ENCODE measurements around the gene MSANTD2.

MSANTD2 gene

DNA sequence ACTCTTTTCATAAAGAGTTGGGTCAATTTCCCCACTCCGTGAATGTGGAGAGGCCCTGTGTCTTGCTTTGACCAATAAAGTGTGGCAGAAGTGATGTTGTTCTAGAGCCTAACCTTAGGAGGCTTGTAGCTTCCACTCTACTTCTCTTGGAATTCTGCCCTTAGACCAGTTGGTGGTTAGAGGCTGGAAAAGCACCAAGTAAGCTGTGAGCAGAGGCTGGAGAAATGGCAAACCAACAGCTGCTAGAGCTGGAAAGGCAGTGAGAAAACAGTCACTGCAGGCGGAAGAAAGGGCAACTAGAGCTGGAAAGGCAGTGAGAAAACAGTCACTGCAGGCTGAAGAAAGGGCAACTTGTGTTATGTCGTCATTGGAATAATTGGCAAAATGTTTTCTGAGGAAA, 29.8 kb upstream of the MSANTD2 start:
- no peak overlapping the region for H3K4me3 ChIP-seq (ENCODE audit: low read depth, low read length)
- ChIA-PET CTCF (interaction anchor here (1.5 kb wide), 1 partner anchor 161 kb away, joined by 4 read pairs; no protein-coding TSS in a partner anchor), POLR2A (no interaction called here)
- DNase-seq (ENCODE audit: low read depth, low spot score): no peak
- TF ChIP-seq, protein P1, sequence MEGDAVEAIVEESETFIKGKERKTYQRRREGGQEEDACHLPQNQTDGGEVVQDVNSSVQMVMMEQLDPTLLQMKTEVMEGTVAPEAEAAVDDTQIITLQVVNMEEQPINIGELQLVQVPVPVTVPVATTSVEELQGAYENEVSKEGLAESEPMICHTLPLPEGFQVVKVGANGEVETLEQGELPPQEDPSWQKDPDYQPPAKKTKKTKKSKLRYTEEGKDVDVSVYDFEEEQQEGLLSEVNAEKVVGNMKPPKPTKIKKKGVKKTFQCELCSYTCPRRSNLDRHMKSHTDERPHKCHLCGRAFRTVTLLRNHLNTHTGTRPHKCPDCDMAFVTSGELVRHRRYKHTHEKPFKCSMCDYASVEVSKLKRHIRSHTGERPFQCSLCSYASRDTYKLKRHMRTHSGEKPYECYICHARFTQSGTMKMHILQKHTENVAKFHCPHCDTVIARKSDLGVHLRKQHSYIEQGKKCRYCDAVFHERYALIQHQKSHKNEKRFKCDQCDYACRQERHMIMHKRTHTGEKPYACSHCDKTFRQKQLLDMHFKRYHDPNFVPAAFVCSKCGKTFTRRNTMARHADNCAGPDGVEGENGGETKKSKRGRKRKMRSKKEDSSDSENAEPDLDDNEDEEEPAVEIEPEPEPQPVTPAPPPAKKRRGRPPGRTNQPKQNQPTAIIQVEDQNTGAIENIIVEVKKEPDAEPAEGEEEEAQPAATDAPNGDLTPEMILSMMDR (IDR thresholded peaks at IDR 0.05; ENCODE audit: insufficient read depth, low read length, missing control alignments): no peak

DNA sequence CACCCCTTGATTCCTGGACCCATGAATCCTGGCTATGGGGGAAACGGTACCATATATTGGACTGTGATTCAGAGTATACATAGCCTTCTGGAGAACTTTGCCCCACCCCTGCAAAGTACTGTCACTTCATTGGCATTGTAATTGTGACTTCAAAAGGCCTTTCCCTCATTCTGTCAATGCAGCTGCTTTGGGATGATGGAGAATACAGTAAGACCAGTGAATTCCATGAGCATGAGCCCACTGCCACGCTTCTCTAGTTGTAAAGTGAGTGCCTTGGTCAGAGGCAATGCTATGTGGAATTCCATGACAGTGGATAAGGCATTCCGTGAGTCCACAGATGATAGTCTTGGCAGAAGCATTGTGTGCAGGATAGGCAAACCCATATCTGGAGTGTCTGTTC, 25.7 kb upstream of the MSANTD2 start:
- POLR2A ChIA-PET: no interaction called here
- CTCF ChIA-PET: no interaction called here
- DNase-seq (ENCODE audit: low read depth, low spot score): no peak

DNA sequence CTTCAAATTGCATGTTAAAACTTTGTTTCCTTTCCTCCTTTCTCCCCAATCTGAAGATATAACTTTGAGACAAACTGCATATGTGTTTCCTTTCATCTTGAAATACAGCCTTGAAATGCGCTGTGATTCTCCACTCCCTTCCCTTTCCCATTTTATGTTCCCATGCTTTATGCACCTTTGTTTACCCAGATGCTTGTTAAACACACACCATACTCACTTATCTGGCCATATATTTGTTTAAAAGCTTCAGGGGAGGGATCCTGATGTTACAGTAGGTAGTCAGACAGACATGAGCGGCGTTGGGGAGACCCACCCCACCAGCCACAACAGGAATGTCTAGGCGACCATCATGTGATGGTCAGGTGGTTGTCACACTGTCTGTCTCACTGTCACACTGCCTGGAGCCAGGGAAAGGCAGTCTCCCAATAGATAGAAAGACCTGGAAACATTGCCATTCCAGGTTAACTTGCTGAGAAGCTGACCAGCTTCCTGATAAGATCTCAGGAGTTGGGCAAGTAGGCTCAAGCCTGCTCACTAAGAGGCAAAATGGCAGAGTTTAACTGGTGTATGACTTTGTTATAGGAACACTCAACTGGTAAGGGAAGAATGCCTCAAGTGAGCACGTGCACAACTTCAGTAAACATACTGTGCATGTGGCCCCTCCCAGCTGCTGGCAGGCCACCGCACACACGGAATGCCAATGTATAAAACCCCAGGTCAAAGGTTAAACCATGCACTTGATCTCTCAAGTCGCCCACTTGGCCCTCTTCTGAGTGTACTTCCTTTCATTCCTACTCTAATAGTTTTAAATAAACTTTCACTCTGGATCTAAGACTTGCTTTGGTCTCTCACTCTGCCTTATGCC, 23.5 kb upstream of the MSANTD2 start:
- ChIA-PET POLR2A (no interaction called here), CTCF (interaction anchor here (1.8 to 2.0 kb wide), 2 partner anchors 13 to 30 kb away, joined by 5 to 6 read pairs; no protein-coding TSS in a partner anchor)
- no peak overlapping the region for H3K4me3 ChIP-seq (ENCODE audit: low read depth, low read length)
- TF ChIP-seq, protein P1 (IDR thresholded peaks at IDR 0.05; ENCODE audit: insufficient read depth, low read length, missing control alignments): no peak
- no peak for DNase-seq (ENCODE audit: low read depth, low spot score)

More for the DNA sequence above, 25.7 kb upstream of the MSANTD2 start:
- no peak overlapping the region for H3K4me3 ChIP-seq (ENCODE audit: low read depth, low read length)
- TF ChIP-seq, protein P1 (IDR thresholded peaks at IDR 0.05; ENCODE audit: insufficient read depth, low read length, missing control alignments): no peak

DNA sequence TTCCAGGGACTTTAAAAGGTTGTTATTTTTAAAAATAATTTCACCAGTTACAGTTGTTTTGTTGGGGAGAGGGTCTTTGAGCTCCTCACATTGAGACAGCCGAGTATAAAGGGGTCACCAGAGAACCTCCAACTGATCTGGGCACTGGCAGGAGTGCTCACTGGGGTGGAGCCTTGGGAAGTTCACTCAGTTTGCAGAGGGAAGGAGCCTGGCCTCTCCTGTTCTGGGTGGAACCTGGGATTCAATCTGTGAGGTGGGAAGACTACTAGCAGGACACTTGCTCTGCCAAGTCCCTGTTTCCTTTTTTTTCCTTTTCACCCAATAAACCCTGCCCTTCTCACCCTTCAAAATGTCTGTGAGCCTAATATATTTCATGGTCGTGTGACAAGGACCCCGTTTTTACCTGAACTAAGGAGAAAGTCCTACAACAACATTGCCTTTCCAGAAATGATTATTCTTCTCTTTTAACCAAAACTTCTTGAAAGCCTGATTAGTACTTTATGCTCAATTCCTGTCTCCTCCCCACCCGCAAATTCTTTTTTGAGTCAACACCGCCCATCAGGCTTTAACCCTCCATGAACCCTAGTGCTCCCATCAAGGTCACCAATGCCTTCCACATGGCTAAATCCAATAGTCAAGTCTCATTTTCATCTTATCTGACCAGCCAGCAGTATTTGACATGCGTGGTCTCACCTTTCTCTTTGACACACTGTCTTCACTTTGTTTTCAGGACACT, 22.0 kb upstream of the MSANTD2 start:
- POLR2A ChIA-PET: no interaction called here
- CTCF ChIA-PET: interaction anchor here (0.7 to 1.2 kb wide), 4 partner anchors 14 to 177 kb away, joined by 3 to 5 read pairs (median 4); no protein-coding TSS in a partner anchor

DNA sequence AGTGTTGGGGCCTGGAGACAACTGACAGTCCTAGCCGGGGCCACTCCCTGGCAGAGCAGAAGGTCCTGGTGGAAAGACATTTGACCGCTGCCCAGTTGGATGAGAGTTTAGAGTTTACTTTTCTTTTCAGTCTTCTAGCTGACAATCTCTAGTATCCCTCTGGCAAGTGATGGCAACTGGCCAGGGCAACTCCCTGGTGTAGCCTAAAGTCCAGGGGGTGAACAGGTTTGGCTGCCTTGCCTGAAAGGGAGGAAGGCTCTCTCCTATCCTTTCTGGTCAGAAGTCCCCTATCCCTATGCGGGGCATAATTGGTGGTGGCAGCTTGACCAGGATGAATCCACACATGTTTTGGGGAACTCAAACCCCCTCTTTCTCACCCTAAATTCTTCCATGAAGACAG, 16.8 kb upstream of the MSANTD2 start:
- H3K4me3 ChIP-seq (ENCODE audit: low read depth, low read length): no peak overlapping the region
- TF ChIP-seq, protein P1 (IDR thresholded peaks at IDR 0.05; ENCODE audit: insufficient read depth, low read length, missing control alignments): no peak
- ChIA-PET CTCF (interaction anchor here (0.6 kb wide), 1 partner anchor 20 kb away, joined by 3 read pairs; no protein-coding TSS in a partner anchor), POLR2A (no interaction called here)
- no peak for DNase-seq (ENCODE audit: low read depth, low spot score)

More for the DNA sequence above, 22.0 kb upstream of the MSANTD2 start:
- no peak overlapping the region for H3K4me3 ChIP-seq (ENCODE audit: low read depth, low read length)
- TF ChIP-seq, protein P1 (IDR thresholded peaks at IDR 0.05; ENCODE audit: insufficient read depth, low read length, missing control alignments): no peak
- DNase-seq (ENCODE audit: low read depth, low spot score): no peak

DNA sequence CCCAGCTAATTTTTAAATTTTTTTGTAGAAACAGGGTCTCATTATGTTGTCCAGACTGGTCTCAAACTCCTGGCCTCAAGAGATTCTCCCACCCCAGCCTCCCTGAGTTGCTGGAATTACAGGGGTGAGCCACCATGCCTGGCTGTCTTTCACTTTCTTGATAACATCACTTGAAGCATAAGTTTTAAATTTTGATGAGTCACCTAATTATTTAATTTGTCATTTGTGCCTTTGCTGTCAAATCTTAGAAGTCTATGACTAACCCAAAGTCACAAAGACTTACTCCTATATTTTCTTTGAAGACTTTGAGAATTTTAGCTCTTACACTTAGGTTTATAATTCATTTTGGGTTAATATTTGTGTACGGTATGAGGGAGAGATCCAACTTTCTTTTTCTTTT, 14.5 kb upstream of the MSANTD2 start:
- CTCF ChIA-PET: interaction anchor here (1.1 to 3.6 kb wide), 8 partner anchors 10 to 171 kb away, joined by 3 to 17 read pairs (median 6); no protein-coding TSS in a partner anchor

More for the DNA sequence above, 14.5 kb upstream of the MSANTD2 start:
- TF ChIP-seq, protein P1 (IDR thresholded peaks at IDR 0.05; ENCODE audit: insufficient read depth, low read length, missing control alignments): no peak
- H3K4me3 ChIP-seq (ENCODE audit: low read depth, low read length): no peak overlapping the region
- no peak for DNase-seq (ENCODE audit: low read depth, low spot score)
- POLR2A ChIA-PET: interaction anchor here (0.8 kb wide), 1 partner anchor 14 kb away, joined by 7 read pairs; the partner anchor contains the start of gene MSANTD2

Measured in AG04449 (cell line).